HG02970 (cell line): ENCODE data around the gene ASTN2.

Experiments used
- ATAC-seq: cut with Tn5 transposase; IDR thresholded peaks from one replicate; pipeline ENCODE4 v1.9.1; 2021; ENCODE audit warnings: mild to moderate bottlenecking, moderate library complexity, moderate number of reproducible peaks; ENCODE audit not compliant: unreplicated experiment, low FRiP score

The ASTN2 gene

GRCh38 chr9:116389541-116390302 is 1025.1 kb downstream of the ASTN2 start:
- ATAC-seq: no peak

- ATAC-seq: peak; percentile 52
These were observed 1026.7 kb downstream of the ASTN2 start for GRCh38 chr9:116387934-116388698.

- ATAC-seq: no peak
These were observed 1030.9 kb downstream of the ASTN2 start for GRCh38 chr9:116383936-116384335.

- no peak for ATAC-seq
These were observed 1031.7 kb downstream of the ASTN2 start for GRCh38 chr9:116383133-116383532.

GRCh38 chr9:116382053-116382452 is 1032.8 kb downstream of the ASTN2 start:
- no peak for ATAC-seq

GRCh38 chr9:116381350-116381749 is 1033.5 kb downstream of the ASTN2 start:
- no peak for ATAC-seq

GRCh38 chr9:116380496-116380995 is 1034.3 kb downstream of the ASTN2 start:
- no peak for ATAC-seq

GRCh38 chr9:116379821-116380220 is 1035.0 kb downstream of the ASTN2 start:
- ATAC-seq: no peak

GRCh38 chr9:116378873-116379272 is 1036.0 kb downstream of the ASTN2 start:
- no peak for ATAC-seq

- ATAC-seq: no peak
These were observed 1037.6 kb downstream of the ASTN2 start for GRCh38 chr9:116377179-116377798.
